Ascending aorta (tissue), 2 donors: ENCODE measurements around the gene SLF1. TPM values are rescaled to one million over a fixed set of nuclear protein-coding genes. Genes with fewer than 3 reads are reported as not detected.
A peak's percentile ranks its signal among the peaks of the same experiment; 100 is the strongest.

Experiments
- DNase-seq, 2 donors: peaks; one replicate each; pipeline ENCODE4 v3.0.0-alpha.2; 2019; ENCODE audit warnings: low spot score in 2 of 2
- H3K27ac ChIP-seq, 2 donors: fragments of 200-600 bp; sonication (generic); one replicate each; pipeline ENCODE4 v1.5.1; 2016 to 2017; ENCODE audit warnings: mild to moderate bottlenecking in 1 of 2
- H3K27me3 ChIP-seq: fragments of 200-600 bp; sonication (generic); one replicate; pipeline ENCODE4 v1.5.1; 2017
- H3K36me3 ChIP-seq, 2 donors: fragments of 200-600 bp; sonication (generic); one replicate each; pipeline ENCODE4 v1.5.1; 2016
- H3K4me1 ChIP-seq, 2 donors: fragments of 200-600 bp; sonication (generic); one replicate each; pipeline ENCODE4 v1.5.1; 2016 to 2017; ENCODE audit warnings: mild to moderate bottlenecking in 1 of 2
- H3K4me3 ChIP-seq, 2 donors: fragments of 200-600 bp; sonication (generic); one replicate each; pipeline ENCODE4 v1.5.1; 2016 to 2017; ENCODE audit warnings: mild to moderate bottlenecking in 1 of 2
- H3K9me3 ChIP-seq, 2 donors: fragments of 200-600 bp; sonication (generic); one replicate each; pipeline ENCODE4 v1.5.1; 2016
- CTCF ChIP-seq, 3 experiments: fragments of 200-600 bp in 2 of 3; fragments of 450-650 bp in 1 of 3; sonication (generic) in 2 of 3; IDR thresholded peaks; one replicate each; pipeline ENCODE4 v1.5.1; 2016 to 2019; ENCODE audit warnings: antibody characterized with exemption in 3 of 3, mild to moderate bottlenecking in 1 of 3, moderate library complexity in 1 of 3
- intact Hi-C: fragments of 100-400 bp; cut with DNase I; formaldehyde crosslinking; loops from one replicate; pipeline ENCODE4 v1.15.1; 2023
- total RNA-seq: library from RNA; depleted of rRNA; stranded (reverse); fragments of >200 nt; gene quantifications from one replicate; pipeline ENCODE4 v1.1.0, GENCODE V29; 2016

The SLF1 gene
- total RNA-seq, 1 donor from 2014 or later: 0.11 TPM

GRCh38 chr5:94691291-94691690, 72.8 kb downstream of the SLF1 start:
- Histone ChIP-seq H3K4me1 (no peaks in the 10 kb centered on the region), H3K27me3 (no peaks in the 10 kb centered on the region), H3K9me3 (no peaks in the 10 kb centered on the region), H3K27ac (no peak overlapping the region), H3K4me3 (no peak overlapping the region), H3K36me3 (no peaks in the 10 kb centered on the region)
- no peak for TF ChIP-seq CTCF (IDR thresholded peaks at IDR 0.05)
- no peak for DNase-seq
- intact Hi-C loops: no loop called here

- Histone ChIP-seq H3K27me3 (no peaks in the 10 kb centered on the region), H3K9me3 (no peaks in the 10 kb centered on the region), H3K4me1 (no peaks in the 10 kb centered on the region), H3K36me3 (no peaks in the 10 kb centered on the region), H3K27ac (no peak overlapping the region), H3K4me3 (no peak overlapping the region)
- no peak for TF ChIP-seq CTCF (IDR thresholded peaks at IDR 0.05)
- DNase-seq: no peak
- intact Hi-C loops: no loop called here
Observed at GRCh38 chr5:94691949-94692348, 73.5 kb downstream of the SLF1 start.

- Histone ChIP-seq H3K27me3 (no peaks in the 10 kb centered on the region), H3K4me1 (no peaks in the 10 kb centered on the region), H3K36me3 (no peaks in the 10 kb centered on the region), H3K9me3 (no peaks in the 10 kb centered on the region), H3K27ac (no peak overlapping the region), H3K4me3 (no peak overlapping the region)
- TF ChIP-seq CTCF (IDR thresholded peaks at IDR 0.05): no peak
- DNase-seq: no peak
- intact Hi-C loops: no loop called here
Observed at GRCh38 chr5:94692581-94692980, 74.1 kb downstream of the SLF1 start.

GRCh38 chr5:94693043-94693822, 74.8 kb downstream of the SLF1 start:
- H3K27me3 ChIP-seq: no peaks in the 10 kb centered on the region
- H3K9me3 ChIP-seq: no peaks in the 10 kb centered on the region
- H3K36me3 ChIP-seq: no peaks in the 10 kb centered on the region
- no peak overlapping the region for H3K4me3 ChIP-seq
- intact Hi-C loops: no loop called here
- no peak for DNase-seq
- H3K27ac ChIP-seq: no peak overlapping the region
- no peaks in the 10 kb centered on the region for H3K4me1 ChIP-seq
- peak in 1 of 3 experiments; percentile 28 for TF ChIP-seq CTCF (IDR thresholded peaks at IDR 0.05)

- intact Hi-C loops: no loop called here
Observed at GRCh38 chr5:94693845-94694370, 75.4 kb downstream of the SLF1 start.

More at GRCh38 chr5:94693845-94694370, 75.4 kb downstream of the SLF1 start:
- Histone ChIP-seq H3K36me3 (no peaks in the 10 kb centered on the region), H3K4me1 (no peaks in the 10 kb centered on the region), H3K27me3 (no peaks in the 10 kb centered on the region), H3K4me3 (no peak overlapping the region), H3K27ac (no peak overlapping the region), H3K9me3 (no peaks in the 10 kb centered on the region)
- no peak for TF ChIP-seq CTCF (IDR thresholded peaks at IDR 0.05)
- DNase-seq: no peak
